ENCODE measurements around the gene DPP8.
"Not testable (repeated sequence)": the region's sequence is repeated elsewhere in the genome, so short reads cannot be mapped to it uniquely, and the experiment has no call there.

Gene DPP8

DNA sequence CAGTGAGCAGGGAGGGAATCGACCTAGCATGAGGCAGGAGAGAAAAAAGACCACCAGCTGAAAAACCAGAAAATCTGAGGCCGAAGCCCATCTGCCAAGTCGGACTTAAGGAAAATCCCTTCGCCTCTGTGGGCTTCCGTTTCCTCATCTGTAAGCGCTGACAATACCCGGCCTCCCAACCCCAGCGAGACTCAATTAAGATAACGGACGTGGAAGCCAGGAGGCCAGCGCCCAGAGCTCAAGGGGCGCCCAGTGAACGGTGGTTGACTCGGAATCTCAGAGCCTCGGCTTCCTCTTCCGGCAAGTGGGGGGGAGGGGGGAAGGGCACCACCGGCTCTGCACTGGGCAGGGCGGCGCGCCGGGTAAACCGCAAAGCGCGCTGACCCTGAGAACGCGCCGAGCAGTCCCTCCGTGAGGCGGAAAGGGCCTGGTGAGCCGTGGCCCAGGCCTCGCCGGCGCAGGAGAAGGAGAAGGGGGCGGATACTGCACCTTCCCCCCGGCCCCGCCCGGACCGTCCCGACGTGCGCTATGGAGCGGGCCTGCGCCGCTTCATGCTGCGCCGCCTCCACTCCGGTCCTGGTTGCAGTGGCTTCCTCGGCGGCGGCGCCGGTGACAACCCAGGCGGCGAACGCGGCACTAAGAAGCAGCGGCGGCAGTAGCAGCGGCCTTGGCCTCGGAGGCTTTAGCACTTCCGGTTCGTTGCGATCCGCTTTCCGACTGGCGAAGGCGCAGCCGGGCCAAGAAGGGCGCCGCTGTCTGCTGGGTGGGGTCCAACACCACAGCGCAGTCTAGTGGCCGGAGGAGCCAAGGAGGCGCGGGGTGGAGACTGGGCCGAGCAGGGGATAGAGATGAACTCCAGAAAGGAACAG, at the start of gene DPP8:
Gene DPP8 (minus strand): TSS at position 693 of the 869 bp plus-strand sequence. CDS start 5,136 bp downstream, outside the sequence.
- DNase-seq (ENCODE audit: low spot score in 2 of 2): peak; percentile 92 to 93
- peak; percentile 63 for ATAC-seq (replicated peaks; ENCODE audit: extremely low read depth, poor library complexity, severe bottlenecking)
- H3K36me3 Mint-ChIP-seq (ENCODE audit: insufficient read depth): peaks cover 21% of the 10 kb centered on the region
- no peaks in the 10 kb centered on the region for H3K9me3 Mint-ChIP-seq
- peaks cover 34% of the 10 kb centered on the region for H3K4me1 Mint-ChIP-seq
- H3K27me3 Mint-ChIP-seq: no peaks in the 10 kb centered on the region
- H3K4me3 Mint-ChIP-seq: peak within 1 kb of the TSS; percentile 84
- H3K27ac Mint-ChIP-seq (ENCODE audit: low read depth): peak within 1 kb of the TSS; percentile 85

DNA sequence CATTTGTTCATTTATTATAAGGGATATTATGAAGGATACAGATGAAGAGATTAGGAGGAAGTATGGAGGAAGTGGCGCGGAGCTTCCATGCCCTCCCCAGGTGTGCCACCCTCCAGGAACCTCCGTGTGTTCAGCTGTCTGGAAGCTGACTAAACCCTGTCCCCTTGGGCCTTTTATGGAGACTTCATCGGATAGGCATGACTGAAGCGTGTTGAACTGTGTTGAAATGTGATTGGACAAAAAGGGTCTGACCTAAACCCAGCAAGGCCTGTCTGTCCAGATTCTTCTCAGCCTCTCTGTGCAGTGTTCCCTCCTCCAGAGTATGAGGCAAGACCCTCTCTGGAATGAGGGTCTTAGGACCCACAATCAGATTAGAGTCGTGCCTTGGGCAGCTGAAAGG, 44.4 kb upstream of the DPP8 start:
- peaks cover 26% of the 10 kb centered on the region for H3K36me3 Mint-ChIP-seq (ENCODE audit: insufficient read depth)
- no peaks in the 10 kb centered on the region for H3K9me3 Mint-ChIP-seq
- H3K4me3 Mint-ChIP-seq: no peak overlapping the region
- H3K27ac Mint-ChIP-seq (ENCODE audit: low read depth): no peak overlapping the region
- DNase-seq (ENCODE audit: low spot score in 2 of 2) (no peak), ATAC-seq (replicated peaks; ENCODE audit: extremely low read depth, poor library complexity, severe bottlenecking) (no peak)
- H3K4me1 Mint-ChIP-seq: no peaks in the 10 kb centered on the region
- no peaks in the 10 kb centered on the region for H3K27me3 Mint-ChIP-seq

DNA sequence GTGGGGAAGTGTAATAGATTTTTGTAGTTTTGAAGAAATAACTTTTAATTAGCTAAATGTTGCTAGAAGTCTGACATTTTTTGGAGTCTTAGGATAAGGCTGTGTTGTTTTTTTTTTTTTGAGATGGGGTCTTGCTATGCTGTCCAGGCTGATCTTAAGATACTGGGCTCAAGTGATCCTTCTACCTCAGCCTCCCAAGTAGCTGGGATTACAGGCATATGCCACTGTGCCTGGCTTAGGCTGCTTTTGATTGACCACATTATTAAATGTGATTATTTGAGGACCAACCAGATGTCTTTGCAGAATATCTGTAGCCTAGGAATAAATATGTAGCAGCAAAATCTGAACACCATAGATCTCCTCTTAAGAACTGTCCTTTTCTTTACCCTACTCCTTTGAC, 42.5 kb upstream of the DPP8 start:
- H3K27ac Mint-ChIP-seq (ENCODE audit: low read depth): no peak overlapping the region

DNA sequence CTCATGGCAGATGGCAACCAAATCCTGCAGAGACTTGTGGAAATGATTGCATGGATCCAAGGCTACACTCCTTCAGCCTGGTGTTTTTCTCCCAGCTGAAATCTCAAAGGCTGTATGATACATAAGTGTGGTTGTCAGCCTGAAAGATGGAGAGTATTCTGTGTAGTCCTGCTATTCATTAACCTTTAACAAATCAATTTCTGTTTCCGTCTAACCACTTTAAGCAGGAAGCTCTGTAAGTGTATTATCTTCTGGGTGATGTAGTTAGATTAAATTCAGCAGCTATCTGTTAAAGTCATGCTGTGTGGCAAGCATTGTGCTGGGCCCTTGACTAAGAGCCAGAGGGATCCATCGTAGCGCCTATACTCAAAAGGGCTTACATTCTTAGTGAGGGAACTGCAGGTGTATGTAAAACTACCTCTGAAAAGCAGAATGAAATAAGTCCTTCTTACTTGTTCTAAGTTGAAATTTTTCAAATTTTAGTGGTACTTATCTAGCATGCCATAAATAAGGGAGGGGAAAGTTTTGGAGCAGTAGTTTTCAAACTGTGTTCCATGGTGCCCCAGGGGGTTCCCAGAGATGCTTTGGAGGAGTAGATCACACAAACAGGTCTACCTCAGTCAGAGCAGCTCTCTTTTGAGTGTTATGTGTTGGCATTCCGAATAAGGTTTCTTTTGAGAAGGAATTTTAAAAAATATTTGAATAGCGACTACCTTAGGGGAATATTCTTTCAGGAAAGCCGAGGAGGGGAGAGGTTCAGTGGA, 41.7 kb upstream of the DPP8 start:
- no peak for ATAC-seq (replicated peaks; ENCODE audit: extremely low read depth, poor library complexity, severe bottlenecking)

More for the DNA sequence above, 42.5 kb upstream of the DPP8 start:
- H3K9me3 Mint-ChIP-seq: no peaks in the 10 kb centered on the region
- H3K27me3 Mint-ChIP-seq: no peaks in the 10 kb centered on the region
- no peak overlapping the region for H3K4me3 Mint-ChIP-seq
- no peaks in the 10 kb centered on the region for H3K4me1 Mint-ChIP-seq
- DNase-seq (ENCODE audit: low spot score in 2 of 2) (no peak), ATAC-seq (replicated peaks; ENCODE audit: extremely low read depth, poor library complexity, severe bottlenecking) (no peak)
- peaks cover 34% of the 10 kb centered on the region for H3K36me3 Mint-ChIP-seq (ENCODE audit: insufficient read depth)

DNA sequence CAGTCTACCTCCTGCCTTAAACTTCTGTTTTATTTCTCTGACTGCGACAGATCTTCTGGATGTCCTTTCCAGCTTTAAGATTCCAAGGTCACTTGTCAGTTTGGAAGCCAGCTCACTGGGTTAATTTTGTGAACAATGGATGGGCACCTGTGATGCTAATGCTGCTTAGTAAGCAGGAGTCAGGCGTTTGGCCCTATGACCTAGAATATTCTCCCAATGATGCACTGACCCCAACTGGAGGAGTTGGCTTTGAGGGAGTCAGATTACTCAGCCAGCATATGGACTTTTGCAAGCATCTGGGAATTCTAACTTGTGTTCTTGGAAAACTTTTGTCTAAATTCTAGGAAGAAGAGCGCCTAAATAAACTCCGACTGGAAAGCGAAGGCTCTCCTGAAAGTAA, 40.8 kb upstream of the DPP8 start:
- Mint-ChIP-seq H3K36me3 (ENCODE audit: insufficient read depth) (peaks cover 39% of the 10 kb centered on the region), H3K9me3 (no peaks in the 10 kb centered on the region), H3K27me3 (no peaks in the 10 kb centered on the region), H3K27ac (ENCODE audit: low read depth) (no peak overlapping the region), H3K4me1 (no peaks in the 10 kb centered on the region), H3K4me3 (no peak overlapping the region)
- DNase-seq (ENCODE audit: low spot score in 2 of 2) (no peak), ATAC-seq (replicated peaks; ENCODE audit: extremely low read depth, poor library complexity, severe bottlenecking) (no peak)

More for the DNA sequence above, 41.7 kb upstream of the DPP8 start:
- Mint-ChIP-seq H3K27me3 (no peaks in the 10 kb centered on the region), H3K4me3 (no peak overlapping the region), H3K9me3 (no peaks in the 10 kb centered on the region), H3K27ac (ENCODE audit: low read depth) (no peak overlapping the region), H3K36me3 (ENCODE audit: insufficient read depth) (peaks cover 34% of the 10 kb centered on the region), H3K4me1 (no peaks in the 10 kb centered on the region)
- DNase-seq (ENCODE audit: low spot score in 2 of 2): no peak

DNA sequence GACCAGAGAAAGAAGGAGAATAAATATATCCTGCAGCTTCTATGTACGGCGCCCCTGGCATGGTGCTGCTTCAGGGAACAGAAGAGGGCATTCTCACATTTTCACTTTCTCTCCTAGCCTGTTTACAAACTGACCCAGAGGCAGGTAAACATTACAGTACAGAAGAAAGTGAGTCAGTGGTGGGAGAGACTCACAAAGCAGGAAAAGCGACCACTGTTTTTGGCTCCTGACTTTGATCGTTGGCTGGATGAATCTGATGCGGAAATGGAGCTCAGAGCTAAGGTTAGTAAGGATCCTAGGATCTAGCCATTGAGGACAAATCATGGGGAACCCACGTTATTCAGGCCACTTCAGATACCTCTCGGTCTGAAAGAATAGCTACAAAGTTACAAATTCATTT, 39.1 kb upstream of the DPP8 start:
- Mint-ChIP-seq H3K36me3 (ENCODE audit: insufficient read depth) (peaks cover 32% of the 10 kb centered on the region), H3K27ac (ENCODE audit: low read depth) (no peak overlapping the region), H3K4me1 (no peaks in the 10 kb centered on the region), H3K27me3 (no peaks in the 10 kb centered on the region), H3K9me3 (no peaks in the 10 kb centered on the region), H3K4me3 (no peak overlapping the region)
- ATAC-seq (replicated peaks; ENCODE audit: extremely low read depth, poor library complexity, severe bottlenecking): no peak
- DNase-seq (ENCODE audit: low spot score in 2 of 2): no peak

DNA sequence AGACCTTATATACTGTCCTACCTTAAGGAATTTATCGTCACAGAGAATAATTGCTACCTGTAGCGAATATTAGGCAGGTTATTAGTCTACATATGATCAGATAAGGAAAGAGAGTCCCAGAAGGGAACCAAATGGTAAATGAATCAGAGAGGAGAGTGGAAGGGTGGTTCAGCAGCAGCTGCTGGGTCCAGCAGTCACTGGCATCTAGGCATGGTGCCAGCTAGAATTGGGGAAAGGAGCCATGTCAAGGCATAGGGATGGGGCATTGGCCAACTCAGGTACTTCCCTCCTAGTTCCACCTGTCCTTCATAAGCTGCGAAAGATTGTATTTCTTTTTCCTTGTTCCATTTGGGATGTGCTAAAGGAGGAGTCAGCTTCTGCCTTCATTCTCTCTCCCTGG, 36.2 kb upstream of the DPP8 start:
- H3K4me3 Mint-ChIP-seq: no peak overlapping the region
- H3K27ac Mint-ChIP-seq (ENCODE audit: low read depth): no peak overlapping the region
- no peaks in the 10 kb centered on the region for H3K9me3 Mint-ChIP-seq

DNA sequence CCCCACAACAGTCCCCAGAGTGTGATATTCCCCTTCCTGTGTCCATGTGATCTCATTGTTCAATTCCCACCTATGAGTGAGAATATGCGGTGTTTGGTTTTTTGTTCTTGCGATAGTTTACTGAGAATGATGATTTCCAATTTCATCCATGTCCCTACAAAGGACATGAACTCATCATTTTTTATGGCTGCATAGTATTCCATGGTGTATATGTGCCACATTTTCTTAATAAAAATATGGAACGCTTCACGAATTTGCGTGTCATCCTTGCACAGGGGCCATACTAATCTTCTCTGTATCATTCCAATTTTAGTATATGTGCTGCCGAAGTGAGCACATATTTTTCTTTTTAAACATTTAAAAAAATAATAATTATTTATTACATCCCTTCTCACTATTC, 35.4 kb upstream of the DPP8 start:
- H3K27me3 Mint-ChIP-seq; DNase-seq (ENCODE audit: low spot score in 2 of 2); H3K4me3 Mint-ChIP-seq; ATAC-seq (replicated peaks; ENCODE audit: extremely low read depth, poor library complexity, severe bottlenecking); H3K9me3 Mint-ChIP-seq; H3K27ac Mint-ChIP-seq (ENCODE audit: low read depth): not testable (repeated sequence)
- Mint-ChIP-seq H3K4me1 (peaks cover 14% of the 10 kb centered on the region), H3K36me3 (ENCODE audit: insufficient read depth) (peaks cover 21% of the 10 kb centered on the region)

More for the DNA sequence above, 36.2 kb upstream of the DPP8 start:
- DNase-seq (ENCODE audit: low spot score in 2 of 2): no peak
- peaks cover 23% of the 10 kb centered on the region for H3K36me3 Mint-ChIP-seq (ENCODE audit: insufficient read depth)
- peaks cover 12% of the 10 kb centered on the region for H3K4me1 Mint-ChIP-seq
- H3K27me3 Mint-ChIP-seq: no peaks in the 10 kb centered on the region
- no peak for ATAC-seq (replicated peaks; ENCODE audit: extremely low read depth, poor library complexity, severe bottlenecking)

DNA sequence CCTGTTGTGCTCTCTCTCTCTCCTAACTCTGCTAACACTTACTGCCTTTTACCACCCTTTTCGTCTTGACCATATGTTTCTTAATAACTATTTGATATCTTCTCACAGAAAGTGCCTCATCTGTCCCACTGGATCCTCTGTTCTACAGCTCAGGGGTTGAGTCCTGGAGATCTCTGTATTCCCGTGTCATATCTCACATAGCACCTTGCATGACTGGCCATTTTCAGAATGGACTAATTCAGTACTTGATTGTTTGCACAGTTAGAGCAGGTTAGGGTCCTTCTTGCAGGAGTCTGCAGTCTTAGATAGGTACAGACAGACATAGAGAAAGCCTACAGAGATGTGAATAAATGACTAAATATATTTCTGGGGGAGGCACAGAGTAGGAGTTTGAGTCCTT, 33.7 kb upstream of the DPP8 start:
- no peaks in the 10 kb centered on the region for H3K27me3 Mint-ChIP-seq
- no peak overlapping the region for H3K27ac Mint-ChIP-seq (ENCODE audit: low read depth)
- H3K4me3 Mint-ChIP-seq: no peak overlapping the region

DNA sequence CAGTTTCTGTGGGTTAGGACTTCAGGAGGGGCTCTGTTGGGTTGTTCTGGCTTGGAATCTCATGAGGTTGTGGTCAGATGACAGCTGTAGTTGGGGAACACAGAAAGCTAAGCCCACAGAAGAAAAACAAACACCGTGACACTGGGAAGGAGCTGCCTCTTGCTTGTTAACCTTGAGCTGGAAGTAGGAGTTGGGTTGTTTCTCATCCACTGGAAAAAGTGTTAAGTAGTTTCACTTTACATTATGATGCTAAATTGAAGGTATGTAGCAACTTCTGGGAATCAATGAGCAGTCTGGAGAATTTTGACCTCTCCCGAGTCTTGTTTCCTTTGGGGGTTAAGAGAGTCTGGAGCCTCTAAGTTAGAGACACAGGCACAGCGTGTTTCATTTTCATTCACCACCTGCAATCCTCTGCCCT, 33.2 kb upstream of the DPP8 start:
- H3K4me3 Mint-ChIP-seq: no peak overlapping the region
- H3K27ac Mint-ChIP-seq (ENCODE audit: low read depth): no peak overlapping the region
- ATAC-seq (replicated peaks; ENCODE audit: extremely low read depth, poor library complexity, severe bottlenecking) (no peak), DNase-seq (ENCODE audit: low spot score in 2 of 2) (no peak)
- H3K9me3 Mint-ChIP-seq: no peaks in the 10 kb centered on the region
- no peaks in the 10 kb centered on the region for H3K27me3 Mint-ChIP-seq
- H3K4me1 Mint-ChIP-seq: peaks cover 18% of the 10 kb centered on the region
- H3K36me3 Mint-ChIP-seq (ENCODE audit: insufficient read depth): peaks cover 12% of the 10 kb centered on the region

More for the DNA sequence above, 33.7 kb upstream of the DPP8 start:
- no peak for ATAC-seq (replicated peaks; ENCODE audit: extremely low read depth, poor library complexity, severe bottlenecking)
- Mint-ChIP-seq H3K4me1 (peaks cover 18% of the 10 kb centered on the region), H3K9me3 (no peaks in the 10 kb centered on the region), H3K36me3 (ENCODE audit: insufficient read depth) (peaks cover 13% of the 10 kb centered on the region)
- DNase-seq (ENCODE audit: low spot score in 2 of 2): no peak

DNA sequence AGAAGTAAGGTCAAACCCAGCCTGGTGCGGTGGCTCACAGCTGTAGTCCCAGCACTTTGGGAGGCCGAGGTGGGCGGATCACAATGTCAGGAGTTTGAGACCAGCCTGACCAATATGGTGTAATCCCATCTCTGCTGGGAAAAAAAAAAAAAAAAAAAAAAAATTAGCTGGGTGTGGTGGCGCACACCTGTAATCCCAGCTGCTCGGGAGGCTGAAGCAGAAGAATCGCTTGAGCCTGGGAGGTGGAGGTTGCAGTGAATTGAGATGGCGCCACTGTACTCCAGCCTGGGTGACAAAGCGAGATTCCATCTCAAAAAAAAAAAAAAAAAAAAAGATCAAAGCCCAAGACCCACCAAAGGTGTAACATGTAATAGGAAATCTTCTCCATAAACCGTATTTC, 31.8 kb upstream of the DPP8 start:
- not testable (repeated sequence) for DNase-seq (ENCODE audit: low spot score in 2 of 2); H3K36me3 Mint-ChIP-seq (ENCODE audit: insufficient read depth); H3K4me3 Mint-ChIP-seq; H3K27ac Mint-ChIP-seq (ENCODE audit: low read depth); H3K9me3 Mint-ChIP-seq; ATAC-seq (replicated peaks; ENCODE audit: extremely low read depth, poor library complexity, severe bottlenecking); H3K27me3 Mint-ChIP-seq
- H3K4me1 Mint-ChIP-seq: peaks cover 18% of the 10 kb centered on the region

DNA sequence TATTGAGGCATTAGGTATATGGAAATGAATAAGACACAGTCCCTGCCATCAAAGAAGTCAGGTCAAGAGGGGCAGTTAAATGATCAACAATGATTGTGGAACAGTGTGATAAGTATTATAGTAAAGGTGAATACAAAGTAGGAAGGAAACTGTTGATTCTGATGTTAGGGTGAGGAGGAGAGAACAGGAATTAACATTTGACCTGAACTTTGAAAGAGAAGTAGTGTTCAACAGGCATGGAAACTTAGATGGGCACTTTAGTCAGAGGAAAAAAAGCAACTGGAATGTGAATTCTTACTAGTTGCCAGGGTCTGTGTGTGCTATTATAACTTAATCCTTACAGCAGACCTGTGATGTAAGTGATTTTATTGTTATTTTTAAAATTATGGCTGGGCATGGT, 30.4 kb upstream of the DPP8 start:
- DNase-seq (ENCODE audit: low spot score in 2 of 2): no peak
- ATAC-seq (replicated peaks; ENCODE audit: extremely low read depth, poor library complexity, severe bottlenecking): no peak
- H3K27ac Mint-ChIP-seq (ENCODE audit: low read depth): peak overlapping the region; percentile 7
- no peaks in the 10 kb centered on the region for H3K27me3 Mint-ChIP-seq
- H3K9me3 Mint-ChIP-seq: no peaks in the 10 kb centered on the region
- H3K36me3 Mint-ChIP-seq (ENCODE audit: insufficient read depth): peaks cover 1% of the 10 kb centered on the region
- H3K4me3 Mint-ChIP-seq: no peak overlapping the region
- H3K4me1 Mint-ChIP-seq: peaks cover 18% of the 10 kb centered on the region

Measured in central memory CD8-positive, alpha-beta T cell (primary cell).